Neural cell (in vitro differentiated cells): Measurements from ENCODE around the gene ATP5MK. TPM values are rescaled to one million over a fixed set of nuclear protein-coding genes. Genes with fewer than 3 reads are reported as not detected.

Source experiments
- polyA plus RNA-seq: library from polyadenylated mRNA; depleted of rRNA; stranded (reverse); fragments of >200 nt; gene quantifications from 2 replicates; pipeline ENCODE4 v1.2.3, GENCODE V29; 2014

Gene ATP5MK
- polyA plus RNA-seq, 1 donor from 2014 or later: 917 TPM

Other genes with a start within 250 kb of the ATP5MK start
- gene NT5C2, start 203.2 kb downstream of the ATP5MK start, polyA plus RNA-seq: 187 and 190 TPM in 2 replicates
- not detected in 2 replicates for gene RPEL1, start 150.6 kb downstream of the ATP5MK start, polyA plus RNA-seq
- gene INA, start 119.3 kb downstream of the ATP5MK start, polyA plus RNA-seq: 349 and 379 TPM in 2 replicates
- gene PCGF6, start 45.3 kb downstream of the ATP5MK start, polyA plus RNA-seq: 20.4 and 31.3 TPM in 2 replicates
- 7.2 and 9.2 TPM in 2 replicates for gene TAF5, start 28.5 kb downstream of the ATP5MK start, polyA plus RNA-seq
- 15.3 and 15.8 TPM in 2 replicates for gene PDCD11, start 151 bp upstream of the ATP5MK start, polyA plus RNA-seq
- gene CALHM2, start 55.9 kb upstream of the ATP5MK start, polyA plus RNA-seq: not detected in 2 replicates
- gene CALHM1, start 62.4 kb upstream of the ATP5MK start, polyA plus RNA-seq: not detected in 2 replicates
- not detected in 2 replicates for gene CALHM3, start 82.8 kb upstream of the ATP5MK start, polyA plus RNA-seq
- gene NEURL1, start 97.2 kb upstream of the ATP5MK start, polyA plus RNA-seq: 12.3 and 15.7 TPM in 2 replicates